ENCODE data around the gene HIC1. TPM values are rescaled to one million over a fixed set of nuclear protein-coding genes. Genes with fewer than 3 reads are reported as not detected.

The HIC1 gene
- total RNA-seq, 1 donor from 2014 or later, result 8.8 TPM

DNA sequence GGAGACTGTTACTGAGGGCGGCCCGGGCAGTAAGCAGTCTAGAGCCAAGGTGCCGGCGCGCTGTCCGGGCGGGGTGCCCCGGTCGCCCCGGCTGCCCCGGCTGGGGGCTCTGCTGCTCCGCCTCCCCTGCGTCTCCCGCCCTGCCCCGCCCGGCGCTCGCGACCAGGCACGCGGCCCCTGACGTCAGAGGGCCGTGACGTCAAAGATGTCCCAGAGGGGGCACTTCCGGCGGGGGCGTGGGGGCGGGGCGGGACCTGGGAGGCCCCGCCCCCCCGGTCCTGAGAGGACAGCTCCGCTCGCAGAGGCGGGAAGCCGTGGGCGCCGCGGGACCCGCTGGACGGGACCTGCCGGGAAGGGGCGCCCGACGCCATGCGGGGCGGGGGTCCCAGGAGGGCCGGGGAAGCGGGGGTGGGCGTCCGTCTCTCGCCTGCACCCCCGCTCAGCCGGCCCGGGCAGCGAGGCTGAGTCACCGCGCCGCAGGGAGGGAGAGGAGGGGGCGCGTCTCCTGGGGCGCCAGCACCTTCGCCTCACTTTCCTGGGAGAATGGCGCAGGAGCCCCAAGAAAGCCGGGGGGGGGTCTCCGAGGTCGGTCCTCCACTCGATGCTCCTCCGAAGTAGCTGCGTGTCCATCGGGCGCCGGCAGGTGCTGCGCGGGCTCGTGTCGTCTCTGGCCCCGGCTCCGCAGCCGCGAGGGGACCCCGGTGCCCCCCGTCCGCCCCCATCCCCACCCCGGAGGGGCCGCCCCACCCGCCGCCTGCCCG lies 4.4 kb upstream of the HIC1 start:
- Mint-ChIP-seq H3K4me3 (ENCODE audit: unreplicated experiment) (no peak overlapping the region), H3K9me3 (ENCODE audit: low read depth) (no peaks in the 10 kb centered on the region), H3K36me3 (ENCODE audit: low read depth) (no peaks in the 10 kb centered on the region), H3K27ac (ENCODE audit: unreplicated experiment) (no peak overlapping the region), H3K27me3 (ENCODE audit: low read depth) (no peaks in the 10 kb centered on the region), H3K4me1 (ENCODE audit: low read depth) (peaks cover 20% of the 10 kb centered on the region)
- TF ChIP-seq, protein P1, sequence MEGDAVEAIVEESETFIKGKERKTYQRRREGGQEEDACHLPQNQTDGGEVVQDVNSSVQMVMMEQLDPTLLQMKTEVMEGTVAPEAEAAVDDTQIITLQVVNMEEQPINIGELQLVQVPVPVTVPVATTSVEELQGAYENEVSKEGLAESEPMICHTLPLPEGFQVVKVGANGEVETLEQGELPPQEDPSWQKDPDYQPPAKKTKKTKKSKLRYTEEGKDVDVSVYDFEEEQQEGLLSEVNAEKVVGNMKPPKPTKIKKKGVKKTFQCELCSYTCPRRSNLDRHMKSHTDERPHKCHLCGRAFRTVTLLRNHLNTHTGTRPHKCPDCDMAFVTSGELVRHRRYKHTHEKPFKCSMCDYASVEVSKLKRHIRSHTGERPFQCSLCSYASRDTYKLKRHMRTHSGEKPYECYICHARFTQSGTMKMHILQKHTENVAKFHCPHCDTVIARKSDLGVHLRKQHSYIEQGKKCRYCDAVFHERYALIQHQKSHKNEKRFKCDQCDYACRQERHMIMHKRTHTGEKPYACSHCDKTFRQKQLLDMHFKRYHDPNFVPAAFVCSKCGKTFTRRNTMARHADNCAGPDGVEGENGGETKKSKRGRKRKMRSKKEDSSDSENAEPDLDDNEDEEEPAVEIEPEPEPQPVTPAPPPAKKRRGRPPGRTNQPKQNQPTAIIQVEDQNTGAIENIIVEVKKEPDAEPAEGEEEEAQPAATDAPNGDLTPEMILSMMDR (IDR thresholded peaks at IDR 0.05), result no peak
- no peak for DNase-seq (ENCODE audit: low spot score)

DNA sequence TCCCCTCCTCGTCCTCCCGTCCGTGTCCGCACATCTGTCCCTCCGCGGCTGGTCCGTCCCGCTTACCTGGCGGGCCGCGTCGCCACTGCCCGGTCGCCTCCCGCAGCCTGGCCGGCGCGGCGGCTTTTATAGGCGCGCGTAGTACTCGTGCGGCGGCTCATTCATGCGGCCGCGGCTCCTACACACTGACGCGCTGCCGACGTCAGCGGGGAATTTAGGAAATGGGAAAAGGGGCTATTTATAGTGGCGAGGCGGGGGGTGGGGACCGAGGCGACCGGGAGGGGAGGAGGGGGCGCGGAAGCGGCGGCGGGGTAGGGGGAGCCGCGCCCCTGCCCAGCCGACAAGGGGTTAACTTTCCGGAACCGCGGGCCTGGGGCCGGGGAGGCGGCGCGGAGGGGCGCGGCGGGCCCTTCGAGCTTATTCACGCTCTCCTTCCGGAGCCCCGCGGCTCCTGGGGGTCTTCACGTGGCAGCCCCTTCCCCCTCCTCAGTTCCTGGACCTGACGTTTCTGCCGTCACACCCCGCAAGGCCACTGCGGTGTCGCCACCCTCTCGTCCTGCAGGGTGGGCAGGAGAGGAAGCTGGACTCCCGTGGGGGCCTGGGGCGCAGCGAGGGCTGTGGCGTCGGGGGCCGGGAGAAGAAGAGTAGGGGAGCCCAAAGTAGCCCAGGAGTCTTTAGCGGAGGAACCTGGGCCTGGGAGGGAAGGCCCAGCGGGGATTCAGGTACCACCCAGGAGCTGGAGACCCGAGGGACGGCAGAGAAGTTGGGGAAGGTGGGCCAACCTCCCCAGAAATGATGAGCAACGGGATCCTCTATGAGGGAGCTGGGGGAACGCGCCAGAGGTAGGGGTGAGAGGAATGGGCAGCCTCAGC lies 3.6 kb upstream of the HIC1 start:
- TF ChIP-seq, protein P1 (IDR thresholded peaks at IDR 0.05), result no peak
- H3K36me3 Mint-ChIP-seq (ENCODE audit: low read depth), result no peaks in the 10 kb centered on the region
- H3K4me1 Mint-ChIP-seq (ENCODE audit: low read depth), result peaks cover 20% of the 10 kb centered on the region
- H3K27ac Mint-ChIP-seq (ENCODE audit: unreplicated experiment), result no peak overlapping the region
- H3K9me3 Mint-ChIP-seq (ENCODE audit: low read depth), result no peaks in the 10 kb centered on the region
- peak overlapping the region; percentile 59 for H3K4me3 Mint-ChIP-seq (ENCODE audit: unreplicated experiment)
- DNase-seq (ENCODE audit: low spot score), result no peak
- no peaks in the 10 kb centered on the region for H3K27me3 Mint-ChIP-seq (ENCODE audit: low read depth)

DNA sequence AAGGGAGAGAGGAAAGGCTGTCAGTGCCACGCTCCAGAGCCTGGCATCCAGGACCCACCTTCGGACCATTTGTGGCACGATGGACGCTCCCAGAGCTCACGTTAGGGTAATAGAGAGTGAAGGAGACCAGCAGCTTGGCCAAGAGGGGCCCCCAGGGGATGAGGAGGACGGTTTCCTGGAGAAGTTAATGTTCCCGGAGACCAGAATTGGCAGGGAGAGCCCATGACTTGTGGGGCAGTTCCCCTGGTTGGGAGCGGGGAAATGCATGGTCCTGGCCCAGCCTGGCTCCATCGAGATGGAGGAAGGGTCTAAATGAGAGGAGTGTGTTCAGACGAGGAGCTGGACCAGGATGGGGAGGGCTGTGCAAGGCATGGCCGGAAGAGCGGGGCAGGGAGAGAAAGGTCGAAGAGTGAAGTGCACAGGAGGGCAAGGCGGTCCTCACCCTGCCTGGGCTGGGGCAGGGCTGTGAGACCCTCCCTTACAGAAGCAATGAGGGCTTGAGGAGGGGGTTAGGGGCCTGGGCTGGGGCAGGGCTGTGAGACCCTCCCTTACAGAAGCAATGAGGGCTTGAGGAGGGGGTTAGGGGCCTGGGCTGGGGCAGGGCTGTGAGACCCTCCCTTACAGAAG lies 2.9 kb upstream of the HIC1 start:
- H3K27me3 Mint-ChIP-seq (ENCODE audit: low read depth), result no peaks in the 10 kb centered on the region
- no peak for DNase-seq (ENCODE audit: low spot score)
- H3K4me3 Mint-ChIP-seq (ENCODE audit: unreplicated experiment), result no peak overlapping the region
- no peaks in the 10 kb centered on the region for H3K36me3 Mint-ChIP-seq (ENCODE audit: low read depth)
- H3K27ac Mint-ChIP-seq (ENCODE audit: unreplicated experiment), result no peak overlapping the region
- H3K4me1 Mint-ChIP-seq (ENCODE audit: low read depth), result peaks cover 20% of the 10 kb centered on the region
- TF ChIP-seq, protein P1 (IDR thresholded peaks at IDR 0.05), result no peak
- no peaks in the 10 kb centered on the region for H3K9me3 Mint-ChIP-seq (ENCODE audit: low read depth)

DNA sequence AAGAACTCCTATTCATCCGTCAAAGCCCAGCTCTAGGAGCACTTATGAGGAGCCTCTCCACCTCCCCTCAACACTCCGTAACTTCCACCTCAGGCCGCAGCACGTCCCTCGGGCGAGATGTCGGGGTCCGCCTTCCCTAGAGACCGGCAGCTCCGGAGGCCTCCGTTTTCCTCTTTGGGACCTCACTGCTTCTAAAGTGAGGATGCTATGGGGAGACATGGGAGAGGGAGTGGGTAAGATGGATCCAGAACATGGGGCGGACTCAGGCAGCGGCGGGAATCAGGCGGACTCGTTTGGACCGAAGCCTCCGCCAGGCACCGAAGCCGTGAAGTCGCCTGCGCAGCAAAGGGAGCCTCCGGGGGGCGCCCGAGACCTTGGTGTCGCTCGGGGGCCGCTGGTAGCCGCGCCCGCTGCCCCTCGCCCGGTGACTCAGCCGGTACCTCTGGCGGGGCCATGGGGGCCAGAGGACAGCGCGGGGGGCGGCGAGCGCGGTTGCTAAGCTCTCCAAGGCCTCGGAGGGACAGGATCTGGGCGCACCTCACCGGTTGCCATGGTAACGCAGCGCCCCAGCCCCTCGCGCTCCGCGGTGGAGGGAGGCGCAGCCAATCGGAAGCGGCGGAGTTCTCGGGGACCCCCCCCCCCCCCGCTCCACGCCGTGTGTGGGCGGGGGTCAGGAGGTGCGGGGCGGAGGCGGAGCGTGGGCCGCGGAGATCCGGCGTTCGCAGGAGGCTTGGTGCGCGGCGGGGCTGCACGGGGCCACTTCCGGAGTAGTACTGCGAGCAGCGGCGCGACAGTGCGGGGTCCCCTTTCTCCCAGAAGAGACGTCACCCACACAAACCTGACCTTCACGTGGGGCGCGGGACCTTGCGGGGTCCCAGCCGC lies 1.3 kb upstream of the HIC1 start:
- DNase-seq (ENCODE audit: low spot score), result no peak
- H3K27ac Mint-ChIP-seq (ENCODE audit: unreplicated experiment), result no peak overlapping the region
- H3K27me3 Mint-ChIP-seq (ENCODE audit: low read depth), result no peaks in the 10 kb centered on the region
- peak overlapping the region; percentile 62 for H3K4me3 Mint-ChIP-seq (ENCODE audit: unreplicated experiment)
- no peaks in the 10 kb centered on the region for H3K9me3 Mint-ChIP-seq (ENCODE audit: low read depth)
- TF ChIP-seq, protein P1 (IDR thresholded peaks at IDR 0.05), result peak; percentile 85
- H3K36me3 Mint-ChIP-seq (ENCODE audit: low read depth), result no peaks in the 10 kb centered on the region
- H3K4me1 Mint-ChIP-seq (ENCODE audit: low read depth), result peaks cover 19% of the 10 kb centered on the region

Data from chondrocyte (in vitro differentiated cells).